Raji (cell line): ENCODE measurements around the gene KCTD5.
A peak's percentile ranks its signal among the peaks of the same experiment; 100 is the strongest.

Experiments
- POLR2A ChIP-seq: IDR thresholded peaks from 2 replicates; pipeline ENCODE4 v1.6.1; 2011; ENCODE audit warnings: low read depth, low read length, control low read depth; ENCODE audit not compliant: insufficient read depth

Gene KCTD5

DNA sequence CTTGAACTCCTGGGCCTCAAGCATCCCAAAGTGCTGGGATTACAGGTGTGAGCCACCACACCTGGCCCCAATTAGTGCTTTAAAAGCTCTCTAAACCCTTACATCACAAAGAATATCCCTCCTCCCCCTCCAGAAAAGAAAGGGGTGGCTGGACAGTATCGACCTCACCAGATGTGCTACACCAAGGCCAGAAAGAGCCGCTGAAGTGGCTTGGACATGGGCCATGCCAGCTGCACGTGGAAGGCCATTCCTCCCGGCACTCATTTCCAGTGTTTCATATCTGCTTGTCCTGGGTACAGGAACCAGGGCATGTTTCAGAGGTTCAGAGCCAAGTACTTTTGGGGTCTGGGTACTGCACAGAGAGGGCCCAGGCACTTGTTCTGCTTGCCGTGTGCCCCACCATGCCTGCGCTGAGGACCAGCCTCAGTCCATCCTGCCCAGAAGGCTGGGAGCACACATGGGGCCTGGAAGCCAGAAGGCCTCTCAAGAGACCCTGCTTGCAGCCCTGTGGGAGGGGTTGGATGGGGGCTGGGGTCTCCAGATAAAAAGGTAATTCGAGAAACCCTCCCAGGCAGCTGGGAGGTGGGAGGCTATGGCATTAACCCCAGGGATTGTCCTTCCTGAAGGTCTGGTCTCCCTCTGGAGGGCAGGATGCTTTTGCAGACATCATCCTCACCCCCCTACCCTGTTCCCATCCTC lies 66.6 kb downstream of the KCTD5 start:
- TF ChIP-seq POLR2A: no peak

- no peak for TF ChIP-seq POLR2A
Observed at GRCh38 chr16:2749476-2749875, 67.2 kb downstream of the KCTD5 start.

DNA sequence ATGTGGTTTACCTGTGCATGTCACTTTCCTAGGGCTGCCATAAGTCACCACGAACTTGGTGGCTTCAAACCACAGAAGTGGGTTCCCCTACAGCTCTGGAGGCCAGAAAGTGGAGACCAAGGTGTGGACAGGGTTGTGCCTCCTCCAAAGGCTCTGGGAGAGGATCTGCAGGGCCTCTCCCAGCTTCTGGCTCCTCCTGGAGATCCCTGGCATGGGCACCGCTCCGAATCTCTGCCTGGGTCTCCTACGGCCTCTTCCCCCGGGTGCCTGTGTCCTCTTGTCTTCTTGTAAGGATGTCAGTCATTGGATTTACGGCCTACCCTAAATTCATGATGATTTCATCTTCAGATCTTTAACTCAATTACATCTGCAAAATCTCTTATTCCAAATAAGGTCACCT lies 67.6 kb downstream of the KCTD5 start:
- no peak for TF ChIP-seq POLR2A

DNA sequence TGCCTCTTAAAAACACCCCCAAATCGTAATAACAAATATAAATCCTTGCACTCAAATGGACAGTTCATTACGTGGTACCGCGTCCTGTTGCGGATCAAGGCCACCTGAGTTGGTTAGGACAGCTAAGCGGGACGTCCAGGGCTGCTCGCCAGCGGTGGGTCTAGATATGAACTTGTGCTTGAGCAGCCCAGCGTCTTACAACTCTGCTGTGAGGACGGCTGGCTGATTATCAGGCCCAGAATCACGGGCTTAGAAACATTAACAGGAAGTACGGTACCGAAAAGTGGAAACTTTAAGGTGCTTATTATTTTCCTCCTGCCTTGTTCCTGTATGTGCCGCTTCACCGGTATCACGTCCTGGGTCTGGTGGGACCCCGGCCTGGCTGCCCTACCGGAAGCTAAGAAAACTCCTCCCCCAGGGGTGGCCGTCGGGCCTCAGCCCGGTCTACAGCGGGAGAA lies 69.3 kb downstream of the KCTD5 start:
- TF ChIP-seq POLR2A: no peak; the same call in none of the 2 replicates

DNA sequence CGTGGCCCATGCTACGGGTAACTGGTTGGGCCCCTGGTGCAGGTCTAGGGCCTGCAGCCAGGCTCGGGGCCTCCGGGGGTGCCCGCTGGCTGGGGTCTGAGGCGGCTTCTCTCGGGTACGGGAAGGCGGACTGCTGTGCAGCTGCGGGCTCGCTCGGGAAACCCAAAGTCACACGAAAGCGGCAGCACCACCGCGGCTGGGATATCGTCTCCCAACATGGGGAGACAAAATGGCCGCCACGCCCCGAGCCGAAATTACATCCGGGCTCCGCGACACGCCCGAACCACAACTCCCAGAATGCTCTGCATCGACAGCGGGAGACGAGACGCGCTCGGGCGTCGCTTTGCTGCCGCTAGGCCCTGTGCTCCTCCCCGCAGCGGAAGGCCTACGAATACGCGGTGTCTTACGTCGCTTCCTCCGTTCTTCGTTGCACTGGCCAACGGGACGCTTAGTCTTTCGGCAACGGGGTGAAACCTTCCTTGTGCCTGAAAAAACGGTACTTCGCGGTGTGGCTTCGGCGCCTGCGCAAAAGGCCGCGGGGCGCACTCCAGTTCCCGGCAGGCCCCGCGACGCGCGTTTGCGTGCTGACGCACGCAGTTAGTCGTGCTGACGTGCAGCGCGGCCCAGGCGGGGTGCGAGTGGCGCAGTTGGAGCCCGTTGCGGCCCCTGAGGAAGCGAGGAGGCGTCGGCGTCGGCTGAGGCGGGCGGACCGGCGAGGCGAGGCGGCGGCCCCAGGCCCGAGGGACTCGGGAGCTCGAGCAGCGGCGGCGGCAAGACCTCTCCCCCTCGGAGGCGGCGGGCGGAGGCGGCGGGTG lies 69.9 kb downstream of the KCTD5 start, which contains the start of gene SRRM2:
Gene SRRM2 (plus strand): TSS at position 604 of the 815 bp plus-strand sequence. CDS start 3,727 bp downstream, outside the sequence.
- peak; percentile 73 for TF ChIP-seq POLR2A

GRCh38 chr16:2752850-2753732 lies 70.8 kb downstream of the KCTD5 start:
- TF ChIP-seq POLR2A: no peak

DNA sequence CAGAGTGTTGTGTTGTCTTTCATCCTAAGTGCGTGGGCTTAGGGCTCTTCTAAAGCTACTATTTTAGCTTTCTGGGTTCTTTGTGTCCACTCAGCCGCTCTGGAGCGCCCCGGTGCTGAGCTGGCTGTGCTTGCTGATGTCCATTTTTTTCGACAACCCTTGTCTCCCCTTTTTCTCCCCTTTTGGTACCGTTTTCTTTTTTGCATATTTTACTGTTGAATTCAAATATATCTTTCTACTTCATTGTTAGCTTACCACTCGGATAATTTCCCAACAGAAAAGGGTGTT lies 71.4 kb downstream of the KCTD5 start:
- TF ChIP-seq POLR2A: no peak

- no peak for TF ChIP-seq POLR2A
Observed at GRCh38 chr16:2755158-2755557, 72.8 kb downstream of the KCTD5 start.

- no peak for TF ChIP-seq POLR2A
Observed at GRCh38 chr16:2756288-2757015, 74.1 kb downstream of the KCTD5 start.

- no peak for TF ChIP-seq POLR2A
Observed at GRCh38 chr16:2757344-2757743, 75.0 kb downstream of the KCTD5 start.
